Osteoblast (primary cell): ENCODE measurements around the gene ATP2A3. TPM values are rescaled to one million over a fixed set of nuclear protein-coding genes. Genes with fewer than 3 reads are reported as not detected.

Experiments used
- DNase-seq: peaks from one replicate; pipeline ENCODE4 v3.0.0; 2011; ENCODE audit warnings: low spot score, mixed read lengths; ENCODE audit not compliant: insufficient read length; ENCODE audit errors: missing footprints
- H2AFZ ChIP-seq: 2 replicates; pipeline ENCODE4 v1.6.0; 2011; ENCODE audit warnings: mild to moderate bottlenecking, low read length
- H3K27ac ChIP-seq: 2 replicates; pipeline ENCODE4 v1.5.1; 2011; ENCODE audit warnings: mild to moderate bottlenecking, low read depth, low read length, moderate library complexity
- H3K27me3 ChIP-seq: 2 replicates; pipeline ENCODE4 v1.6.0; 2012; ENCODE audit warnings: mild to moderate bottlenecking, control low read depth, inconsistent platforms, low read length, moderate library complexity; ENCODE audit not compliant: insufficient read depth
- H3K36me3 ChIP-seq: 2 replicates; pipeline ENCODE4 v1.5.1; 2011; ENCODE audit warnings: mild to moderate bottlenecking, low read length, control low read depth, moderate library complexity; ENCODE audit not compliant: insufficient read depth
- H3K4me1 ChIP-seq: 2 replicates; pipeline ENCODE4 v1.5.1; 2011; ENCODE audit warnings: mild to moderate bottlenecking, low read length, control low read depth, moderate library complexity; ENCODE audit not compliant: insufficient read depth
- H3K4me2 ChIP-seq: 2 replicates; pipeline ENCODE4 v1.6.0; 2011; ENCODE audit warnings: mild to moderate bottlenecking, low read length; ENCODE audit not compliant: insufficient read depth
- H3K4me3 ChIP-seq: fragments of 200-600 bp; sonication (generic); 3 replicates; pipeline ENCODE4 v1.5.1; 2012; ENCODE audit warnings: mild to moderate bottlenecking, low read length, inconsistent platforms; ENCODE audit not compliant: insufficient read depth
- H3K79me2 ChIP-seq: 2 replicates; pipeline ENCODE4 v1.6.0; 2012; ENCODE audit warnings: mild to moderate bottlenecking, low read length, control low read depth, inconsistent platforms; ENCODE audit not compliant: insufficient read depth
- H3K9me3 ChIP-seq: 2 replicates; pipeline ENCODE4 v1.5.1; 2011; ENCODE audit warnings: low read depth, low read length, control low read depth
- H4K20me1 ChIP-seq: 2 replicates; pipeline ENCODE4 v1.6.0; 2012; ENCODE audit warnings: mild to moderate bottlenecking, low read length, control low read depth; ENCODE audit not compliant: insufficient read depth
- total RNA-seq: library from RNA; depleted of rRNA; stranded (reverse); fragments of >200 nt; gene quantifications from 2 replicates; pipeline ENCODE4 v1.2.3, GENCODE V29; 2012
- TF ChIP-seq, protein P1 (sequence below): IDR thresholded peaks from 2 replicates; pipeline ENCODE4 v1.5.1; 2011; ENCODE audit warnings: mild to moderate bottlenecking, low read depth, low read length, moderate library complexity; ENCODE audit errors: extremely low read depth

Gene ATP2A3
- total RNA-seq, 1 donor = 1.4 TPM

DNA sequence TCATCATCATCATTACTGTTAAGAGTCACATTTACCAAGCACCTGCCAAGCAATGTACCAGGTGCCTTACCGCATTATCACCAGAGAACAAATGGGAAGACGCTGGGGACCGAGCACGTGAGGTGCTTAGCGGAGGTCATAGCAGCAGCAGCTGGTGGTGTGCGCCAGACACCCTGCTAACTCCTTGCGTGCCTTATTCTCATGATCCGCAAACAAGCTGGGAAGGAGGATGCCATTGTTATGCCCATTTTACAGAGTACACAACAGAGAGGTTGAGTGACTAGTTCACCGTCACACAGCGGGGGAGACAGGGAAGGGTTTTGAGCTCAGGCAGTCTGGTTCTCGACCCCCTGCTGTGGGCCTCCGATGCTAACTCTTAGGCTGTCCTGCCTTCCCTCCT, 7.3 kb downstream of the ATP2A3 start:
- TF ChIP-seq, protein P1, sequence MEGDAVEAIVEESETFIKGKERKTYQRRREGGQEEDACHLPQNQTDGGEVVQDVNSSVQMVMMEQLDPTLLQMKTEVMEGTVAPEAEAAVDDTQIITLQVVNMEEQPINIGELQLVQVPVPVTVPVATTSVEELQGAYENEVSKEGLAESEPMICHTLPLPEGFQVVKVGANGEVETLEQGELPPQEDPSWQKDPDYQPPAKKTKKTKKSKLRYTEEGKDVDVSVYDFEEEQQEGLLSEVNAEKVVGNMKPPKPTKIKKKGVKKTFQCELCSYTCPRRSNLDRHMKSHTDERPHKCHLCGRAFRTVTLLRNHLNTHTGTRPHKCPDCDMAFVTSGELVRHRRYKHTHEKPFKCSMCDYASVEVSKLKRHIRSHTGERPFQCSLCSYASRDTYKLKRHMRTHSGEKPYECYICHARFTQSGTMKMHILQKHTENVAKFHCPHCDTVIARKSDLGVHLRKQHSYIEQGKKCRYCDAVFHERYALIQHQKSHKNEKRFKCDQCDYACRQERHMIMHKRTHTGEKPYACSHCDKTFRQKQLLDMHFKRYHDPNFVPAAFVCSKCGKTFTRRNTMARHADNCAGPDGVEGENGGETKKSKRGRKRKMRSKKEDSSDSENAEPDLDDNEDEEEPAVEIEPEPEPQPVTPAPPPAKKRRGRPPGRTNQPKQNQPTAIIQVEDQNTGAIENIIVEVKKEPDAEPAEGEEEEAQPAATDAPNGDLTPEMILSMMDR = no peak
- H3K4me2 ChIP-seq = no peak overlapping the region

DNA sequence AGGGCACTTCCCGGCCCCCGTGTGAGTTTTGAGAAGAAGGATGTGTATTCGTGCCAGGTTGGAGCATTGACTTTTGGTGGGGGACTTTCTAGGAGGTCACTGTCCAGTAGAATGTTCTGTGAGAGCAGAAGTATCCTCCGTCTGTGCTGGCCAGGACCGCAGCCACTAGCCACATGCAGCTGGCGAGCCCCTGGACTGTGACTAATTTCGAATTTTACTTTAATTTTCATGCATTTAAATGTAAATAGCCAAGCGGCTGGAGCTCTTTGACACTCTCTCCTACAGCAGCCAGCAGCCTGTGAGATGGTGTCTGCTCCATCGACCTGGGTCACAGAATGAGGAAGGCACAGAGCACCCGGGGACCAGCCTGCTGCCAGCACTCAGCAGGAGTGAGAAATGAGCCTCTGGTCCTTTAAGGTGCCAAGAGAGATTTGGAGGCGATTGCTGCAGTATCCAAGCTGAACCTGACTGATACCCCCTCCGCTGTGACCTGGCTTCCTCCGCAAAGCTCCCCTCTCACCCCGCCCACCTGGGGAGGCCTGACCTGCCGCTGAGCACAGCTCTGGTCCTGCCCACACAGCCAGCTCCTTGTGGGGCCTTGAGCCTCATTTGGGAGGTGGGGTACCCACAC, 7.8 kb downstream of the ATP2A3 start:
- TF ChIP-seq, protein P1 = no peak
- Histone ChIP-seq H4K20me1 (no peaks in the 10 kb centered on the region), H3K4me1 (no peaks in the 10 kb centered on the region), H2AFZ (no peak overlapping the region), H3K27me3 (peaks cover under 1% of the 10 kb centered on the region), H3K9me3 (no peaks in the 10 kb centered on the region), H3K36me3 (no peaks in the 10 kb centered on the region), H3K4me3 (no peak overlapping the region), H3K27ac (no peak overlapping the region), H3K79me2 (no peaks in the 10 kb centered on the region), H3K4me2 (no peak overlapping the region)
- DNase-seq = no peak

More for the DNA sequence above, 7.3 kb downstream of the ATP2A3 start:
- DNase-seq = no peak
- no peaks in the 10 kb centered on the region for H3K9me3 ChIP-seq
- H3K4me3 ChIP-seq = no peak overlapping the region
- H3K27ac ChIP-seq = no peak overlapping the region
- no peaks in the 10 kb centered on the region for H3K4me1 ChIP-seq
- H3K36me3 ChIP-seq = no peaks in the 10 kb centered on the region
- H3K27me3 ChIP-seq = peaks cover 6% of the 10 kb centered on the region
- H2AFZ ChIP-seq = no peak overlapping the region
- H3K79me2 ChIP-seq = no peaks in the 10 kb centered on the region
- H4K20me1 ChIP-seq = no peaks in the 10 kb centered on the region

DNA sequence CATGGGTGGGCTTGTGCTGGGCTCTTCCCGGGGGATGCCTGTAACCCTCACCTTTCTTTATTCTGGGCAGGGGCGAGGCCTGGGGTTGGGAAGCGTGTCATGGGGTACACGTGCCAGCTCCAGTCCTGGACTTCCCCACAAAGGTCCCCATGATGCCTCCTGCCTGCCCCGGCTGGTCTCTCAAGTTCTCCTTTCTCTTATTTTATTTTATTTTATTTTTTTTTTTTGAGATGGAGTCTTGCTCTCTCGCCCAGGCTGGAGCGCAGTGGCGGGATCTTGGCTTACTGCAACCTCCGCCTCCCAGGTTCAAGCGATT, 8.6 kb downstream of the ATP2A3 start:
- Histone ChIP-seq H2AFZ (no peak overlapping the region), H3K27ac (no peak overlapping the region), H3K4me2 (no peak overlapping the region), H3K36me3 (no peaks in the 10 kb centered on the region), H3K4me1 (no peaks in the 10 kb centered on the region), H3K79me2 (no peaks in the 10 kb centered on the region), H4K20me1 (no peaks in the 10 kb centered on the region), H3K9me3 (no peaks in the 10 kb centered on the region), H3K4me3 (no peak overlapping the region), H3K27me3 (no peaks in the 10 kb centered on the region)
- DNase-seq = no peak
- TF ChIP-seq, protein P1 = no peak

DNA sequence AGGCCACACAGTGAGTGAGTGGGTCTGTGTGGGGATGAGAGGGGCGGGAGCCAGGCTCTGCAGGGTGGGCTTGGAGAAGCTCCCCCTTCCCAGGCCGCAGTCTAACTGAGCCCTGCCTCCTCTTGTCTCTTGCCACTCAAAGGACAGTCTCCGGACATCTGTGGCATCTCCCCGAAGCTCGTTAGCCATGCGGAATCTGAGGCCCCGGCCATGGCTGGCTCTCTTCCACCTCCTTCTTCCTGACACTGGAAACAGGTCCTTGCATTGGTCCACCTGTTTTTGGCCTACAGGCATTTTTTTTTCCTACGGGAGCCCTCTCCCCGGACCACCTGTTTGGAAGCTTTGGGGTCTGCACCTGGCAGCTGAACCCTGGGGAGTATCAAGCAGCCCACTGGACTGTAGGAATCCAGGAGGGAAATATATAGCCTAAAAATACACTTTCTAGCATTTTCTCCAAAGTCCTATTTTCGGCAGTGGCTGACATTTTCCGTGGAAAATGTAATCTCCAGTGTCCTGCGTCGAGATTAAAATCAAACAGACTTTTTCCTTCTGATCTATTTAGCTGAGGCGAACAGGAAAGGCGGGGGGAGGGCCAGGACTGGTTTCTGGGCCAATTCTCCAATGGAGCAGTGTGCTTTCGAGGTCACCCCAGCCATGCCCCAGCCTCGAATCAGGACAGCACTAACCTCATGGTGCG, 9.1 kb downstream of the ATP2A3 start:
- Histone ChIP-seq H3K4me3 (no peak overlapping the region), H3K79me2 (no peaks in the 10 kb centered on the region)
- TF ChIP-seq, protein P1 = no peak

More for the DNA sequence above, 9.1 kb downstream of the ATP2A3 start:
- no peaks in the 10 kb centered on the region for H3K27me3 ChIP-seq
- H3K4me1 ChIP-seq = no peaks in the 10 kb centered on the region
- H3K4me2 ChIP-seq = no peak overlapping the region
- DNase-seq = no peak
- H4K20me1 ChIP-seq = no peaks in the 10 kb centered on the region
- no peaks in the 10 kb centered on the region for H3K9me3 ChIP-seq
- no peak overlapping the region for H2AFZ ChIP-seq
- no peaks in the 10 kb centered on the region for H3K36me3 ChIP-seq
- no peak overlapping the region for H3K27ac ChIP-seq
